Lower leg skin (tissue), 4 donors: ENCODE results near the gene DDX39A. TPM values are rescaled to one million over a fixed set of nuclear protein-coding genes. Genes with fewer than 3 reads are reported as not detected.
"Not testable (repeated sequence)": the region's sequence is repeated elsewhere in the genome, so short reads cannot be mapped to it uniquely, and the experiment has no call there.

ENCODE experiments used
- DNase-seq, 2 donors: peaks; one replicate each; pipeline ENCODE4 v3.0.0-alpha.2; 2019; ENCODE audit warnings: low spot score in 2 of 2
- H3K4me3 ChIP-seq: fragments of 200-600 bp; sonication (generic); 2 replicates; pipeline ENCODE4 v1.5.1; 2017; ENCODE audit warnings: mild to moderate bottlenecking, low read depth; ENCODE audit not compliant: poor library complexity, severe bottlenecking
- POLR2A ChIP-seq, 2 donors: fragments of 450-650 bp; IDR thresholded peaks; one replicate each; pipeline ENCODE4 v1.6.1; 2016 to 2017; ENCODE audit warnings: antibody characterized with exemption in 2 of 2, mild to moderate bottlenecking in 1 of 2, moderate library complexity in 1 of 2
- WGBS, 2 donors: methylation state at CpG; one replicate each; pipeline ENCODE4 v1.1.5; 2018; 5-methylcytosine and 5-hydroxymethylcytosine counted together
- intact Hi-C: fragments of 100-400 bp; cut with DNase I; formaldehyde crosslinking; loops from one replicate; pipeline ENCODE4 v1.15.0; 2023; ENCODE audit warnings: low total_unique reads
- total RNA-seq, 4 donors: library from RNA; depleted of rRNA; stranded (reverse); fragments of >200 nt; gene quantifications; one replicate each; pipeline ENCODE4 v1.1.0, GENCODE V29; 2016
- TF ChIP-seq, protein P1 (sequence below), 3 donors: fragments of 450-650 bp; IDR thresholded peaks; one replicate each; pipeline ENCODE4 v1.5.1; 2016; ENCODE audit warnings: antibody characterized with exemption in 3 of 3, mild to moderate bottlenecking in 3 of 3, moderate library complexity in 2 of 3

DDX39A gene
- total RNA-seq, 4 donors from 2014 or later: 65.7 to 128 (median 76.4) TPM

GRCh38 chr19:14459703-14460102 is 40.6 kb upstream of the DDX39A start:
- no peak for DNase-seq

DNA sequence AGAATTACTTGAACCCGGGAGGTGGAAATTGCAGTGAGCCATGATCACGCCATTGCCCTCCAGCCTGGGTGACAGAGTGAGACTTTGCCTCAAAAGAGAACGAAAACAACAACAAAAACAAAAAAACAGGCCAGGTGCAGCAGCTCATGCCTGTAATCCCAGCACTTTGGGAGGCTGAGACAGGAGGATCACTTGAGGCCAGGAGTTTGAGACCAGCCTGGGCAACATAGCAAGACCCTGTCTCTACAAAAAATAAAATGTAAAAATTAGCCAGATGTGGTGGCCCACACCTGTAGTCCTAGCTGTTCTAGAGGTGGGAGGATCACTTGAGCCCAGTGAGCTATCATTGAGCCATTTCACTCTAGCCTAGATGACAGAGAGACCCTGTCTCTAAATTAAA is 33.2 kb upstream of the DDX39A start:
- WGBS, 2 donors: 95 to 96% methylated on average over 3 of the region's 3 CpGs
- DNase-seq, intact Hi-C loops, H3K4me3 ChIP-seq: not testable (repeated sequence)

More at GRCh38 chr19:14459703-14460102, 40.6 kb upstream of the DDX39A start:
- intact Hi-C loops: no loop called here
- WGBS, 2 donors: 78 to 86% methylated on average over 5 of the region's 5 CpGs
- TF ChIP-seq, protein P1, sequence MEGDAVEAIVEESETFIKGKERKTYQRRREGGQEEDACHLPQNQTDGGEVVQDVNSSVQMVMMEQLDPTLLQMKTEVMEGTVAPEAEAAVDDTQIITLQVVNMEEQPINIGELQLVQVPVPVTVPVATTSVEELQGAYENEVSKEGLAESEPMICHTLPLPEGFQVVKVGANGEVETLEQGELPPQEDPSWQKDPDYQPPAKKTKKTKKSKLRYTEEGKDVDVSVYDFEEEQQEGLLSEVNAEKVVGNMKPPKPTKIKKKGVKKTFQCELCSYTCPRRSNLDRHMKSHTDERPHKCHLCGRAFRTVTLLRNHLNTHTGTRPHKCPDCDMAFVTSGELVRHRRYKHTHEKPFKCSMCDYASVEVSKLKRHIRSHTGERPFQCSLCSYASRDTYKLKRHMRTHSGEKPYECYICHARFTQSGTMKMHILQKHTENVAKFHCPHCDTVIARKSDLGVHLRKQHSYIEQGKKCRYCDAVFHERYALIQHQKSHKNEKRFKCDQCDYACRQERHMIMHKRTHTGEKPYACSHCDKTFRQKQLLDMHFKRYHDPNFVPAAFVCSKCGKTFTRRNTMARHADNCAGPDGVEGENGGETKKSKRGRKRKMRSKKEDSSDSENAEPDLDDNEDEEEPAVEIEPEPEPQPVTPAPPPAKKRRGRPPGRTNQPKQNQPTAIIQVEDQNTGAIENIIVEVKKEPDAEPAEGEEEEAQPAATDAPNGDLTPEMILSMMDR (IDR thresholded peaks at IDR 0.05): no peak
- TF ChIP-seq POLR2A (IDR thresholded peaks at IDR 0.05): no peak
- no peak overlapping the region for H3K4me3 ChIP-seq

DNA sequence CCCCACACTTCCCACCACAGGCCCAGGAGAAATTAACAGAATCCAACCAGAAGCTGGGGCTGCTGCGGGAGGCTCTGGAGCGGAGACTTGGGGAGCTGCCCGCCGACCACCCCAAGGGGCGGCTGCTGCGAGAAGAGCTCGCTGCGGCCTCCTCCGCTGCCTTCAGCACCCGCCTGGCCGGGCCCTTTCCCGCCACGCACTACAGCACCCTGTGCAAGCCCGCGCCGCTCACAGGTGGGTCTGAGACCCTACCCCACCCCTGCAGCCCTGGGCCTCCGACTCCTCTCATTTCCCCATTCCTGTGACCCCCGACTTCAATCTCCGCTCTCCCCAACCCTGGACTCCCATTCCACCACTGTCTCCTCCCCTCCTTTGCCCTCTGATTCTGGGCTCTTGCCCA is 31.7 kb upstream of the DDX39A start:
- intact Hi-C loops: no loop called here
- no peak for DNase-seq
- 99% methylated on average over 15 to 19 of the region's 19 CpGs for WGBS, 2 donors
- TF ChIP-seq POLR2A (IDR thresholded peaks at IDR 0.05): no peak
- TF ChIP-seq, protein P1 (IDR thresholded peaks at IDR 0.05): no peak
- H3K4me3 ChIP-seq: no peak overlapping the region

DNA sequence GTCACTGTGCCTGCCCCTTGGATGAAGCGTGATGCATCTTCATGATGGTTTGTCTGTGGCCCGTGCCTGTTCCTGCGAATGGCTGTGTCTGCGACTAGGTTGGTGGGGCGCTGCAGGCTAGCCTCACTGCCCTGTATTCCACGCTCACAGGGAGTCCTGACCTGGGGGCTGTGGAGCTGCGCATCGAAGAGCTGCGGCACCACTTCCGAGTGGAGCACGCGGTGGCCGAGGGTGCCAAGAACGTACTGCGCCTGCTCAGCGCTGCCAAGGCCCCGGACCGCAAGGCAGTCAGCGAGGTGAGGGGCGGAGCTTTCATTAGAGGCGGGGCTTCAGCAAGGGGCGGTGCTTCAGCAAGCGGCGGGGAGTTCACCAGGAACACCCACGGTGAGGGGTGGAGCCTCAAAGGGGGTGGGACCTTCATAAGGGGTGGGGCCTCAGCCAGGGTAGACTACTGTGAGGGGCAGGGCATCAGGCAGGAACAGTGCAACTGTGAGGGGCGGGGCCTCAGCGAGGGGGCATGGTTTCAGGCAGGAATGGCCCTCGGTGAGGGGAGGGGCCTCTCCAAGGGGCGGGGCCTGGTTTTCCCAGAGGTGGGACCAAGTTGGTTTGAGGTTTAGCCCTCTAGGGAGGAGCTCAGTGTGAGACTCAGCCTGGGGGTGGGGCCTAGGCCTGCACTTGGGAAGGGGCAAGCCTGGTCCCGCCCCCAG is 31.2 kb upstream of the DDX39A start:
- WGBS, 2 donors: 82 to 83% methylated on average over 29 to 30 of the region's 30 CpGs
- no peak for DNase-seq
- no peak for TF ChIP-seq POLR2A (IDR thresholded peaks at IDR 0.05)
- TF ChIP-seq, protein P1 (IDR thresholded peaks at IDR 0.05): no peak
- H3K4me3 ChIP-seq: no peak overlapping the region
- intact Hi-C loops: no loop called here

DNA sequence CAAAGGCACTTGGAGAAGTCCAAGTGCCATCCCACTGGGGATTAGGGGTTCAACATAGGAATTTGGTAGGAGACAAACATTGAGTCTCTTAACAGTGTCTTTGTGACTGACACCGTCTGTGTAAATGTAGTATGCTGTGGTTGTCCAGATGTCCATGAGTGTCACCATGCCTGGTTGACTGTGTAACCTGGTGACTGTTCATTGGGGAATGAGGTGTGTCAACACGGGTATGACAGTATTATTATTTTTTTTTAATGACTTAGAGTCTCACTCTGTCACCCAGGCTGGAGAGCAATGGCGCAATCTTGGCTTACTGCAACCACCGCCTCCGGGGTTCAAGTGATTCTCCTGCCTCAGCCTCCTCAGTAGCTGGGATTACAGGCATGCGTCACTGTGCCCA is 30.2 kb upstream of the DDX39A start:
- DNase-seq: no peak
- intact Hi-C loops: no loop called here
- no peak overlapping the region for H3K4me3 ChIP-seq
- TF ChIP-seq, protein P1 (IDR thresholded peaks at IDR 0.05): no peak
- no peak for TF ChIP-seq POLR2A (IDR thresholded peaks at IDR 0.05)
- WGBS, 2 donors: 84 to 89% methylated on average over 6 of the region's 6 CpGs

DNA sequence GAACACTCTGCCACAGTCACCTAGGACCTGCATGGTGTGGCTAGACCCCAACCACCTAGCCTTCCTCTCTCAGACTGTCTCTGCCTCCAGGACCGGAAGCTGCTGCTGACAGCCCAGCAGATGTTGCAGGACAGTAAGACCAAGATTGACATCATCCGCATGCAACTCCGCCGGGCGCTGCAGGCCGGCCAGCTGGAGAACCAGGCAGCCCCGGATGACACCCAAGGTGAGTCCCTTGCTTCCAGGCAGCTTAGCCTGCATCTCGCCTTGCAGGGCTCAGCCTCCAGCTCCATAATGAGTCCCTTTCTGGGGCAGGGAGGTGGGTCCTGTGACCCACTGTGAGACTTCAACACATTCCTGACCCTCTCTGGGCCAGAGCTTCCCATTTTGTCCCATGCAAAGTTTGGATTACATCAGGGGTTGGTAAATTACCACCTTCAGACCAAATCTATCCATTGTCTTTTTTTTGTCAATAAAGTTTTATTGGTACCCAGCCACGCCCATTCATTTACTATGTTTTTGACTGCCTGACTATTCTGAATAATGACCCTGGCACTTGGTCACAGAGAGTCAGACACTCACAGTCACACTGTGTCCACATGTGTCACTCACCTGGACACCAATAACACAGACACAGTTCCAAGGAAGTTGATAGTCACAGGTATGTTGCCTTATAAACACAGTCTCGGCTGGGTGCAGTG is 27.3 kb upstream of the DDX39A start:
- 96 to 98% methylated on average over 5 to 10 of the region's 10 CpGs for WGBS, 2 donors
- intact Hi-C loops: no loop called here
- TF ChIP-seq, protein P1 (IDR thresholded peaks at IDR 0.05): no peak
- TF ChIP-seq POLR2A (IDR thresholded peaks at IDR 0.05): no peak

More for the DNA sequence above, 27.3 kb upstream of the DDX39A start:
- no peak for DNase-seq
- no peak overlapping the region for H3K4me3 ChIP-seq
